Panc1 (cell line): Measurements from ENCODE around the gene PDGFD.

Experiments
- CTCF ChIP-seq: fragments of 450-650 bp; IDR thresholded peaks from 2 replicates; pipeline ENCODE4 v1.5.1; 2017; ENCODE audit warnings: mild to moderate bottlenecking
- POLR2AphosphoS5 ChIP-seq: IDR thresholded peaks from 2 replicates; pipeline ENCODE4 v1.6.1; 2012; ENCODE audit warnings: mild to moderate bottlenecking, low read depth, low read length, moderate library complexity
- REST ChIP-seq, 2 experiments: IDR thresholded peaks; 2 replicates each; pipeline ENCODE4 v1.6.1; 2011 to 2012; ENCODE audit warnings: low read depth in 2 of 2, control low read depth in 1 of 2, low read length in 1 of 2, mild to moderate bottlenecking in 1 of 2, moderate library complexity in 1 of 2; ENCODE audit not compliant: insufficient read depth in 1 of 2
- SIN3A ChIP-seq: IDR thresholded peaks from 2 replicates; pipeline ENCODE4 v1.6.1; 2012; ENCODE audit warnings: low read depth, mild to moderate bottlenecking, low read length, moderate library complexity, borderline replicate concordance; ENCODE audit not compliant: insufficient read depth
- TCF7L2 ChIP-seq: IDR thresholded peaks from 2 replicates; pipeline ENCODE4 v1.6.1; 2011; ENCODE audit warnings: mild to moderate bottlenecking, low read depth, low read length, inconsistent platforms

- TF ChIP-seq CTCF: no peak
- TF ChIP-seq REST (IDR thresholded peaks at IDR 0.05; ENCODE audit: insufficient read depth in 1 of 2, low read depth in 2 of 2, low read length in 1 of 2): no peak
- no peak for TF ChIP-seq POLR2AphosphoS5
- TF ChIP-seq TCF7L2: no peak
- no peak for TF ChIP-seq SIN3A
Observed at GRCh38 chr11:104148074-104148473, 15.9 kb downstream of the PDGFD start.
